HG03520 (cell line): ENCODE data around the gene MAST3.
A peak's percentile ranks its signal among the peaks of the same experiment; 100 is the strongest.

Source experiments
- ATAC-seq: cut with Tn5 transposase; IDR thresholded peaks from one replicate; pipeline ENCODE4 v1.9.1; 2021; ENCODE audit warnings: mild to moderate bottlenecking, moderate library complexity; ENCODE audit not compliant: unreplicated experiment

Gene MAST3

DNA sequence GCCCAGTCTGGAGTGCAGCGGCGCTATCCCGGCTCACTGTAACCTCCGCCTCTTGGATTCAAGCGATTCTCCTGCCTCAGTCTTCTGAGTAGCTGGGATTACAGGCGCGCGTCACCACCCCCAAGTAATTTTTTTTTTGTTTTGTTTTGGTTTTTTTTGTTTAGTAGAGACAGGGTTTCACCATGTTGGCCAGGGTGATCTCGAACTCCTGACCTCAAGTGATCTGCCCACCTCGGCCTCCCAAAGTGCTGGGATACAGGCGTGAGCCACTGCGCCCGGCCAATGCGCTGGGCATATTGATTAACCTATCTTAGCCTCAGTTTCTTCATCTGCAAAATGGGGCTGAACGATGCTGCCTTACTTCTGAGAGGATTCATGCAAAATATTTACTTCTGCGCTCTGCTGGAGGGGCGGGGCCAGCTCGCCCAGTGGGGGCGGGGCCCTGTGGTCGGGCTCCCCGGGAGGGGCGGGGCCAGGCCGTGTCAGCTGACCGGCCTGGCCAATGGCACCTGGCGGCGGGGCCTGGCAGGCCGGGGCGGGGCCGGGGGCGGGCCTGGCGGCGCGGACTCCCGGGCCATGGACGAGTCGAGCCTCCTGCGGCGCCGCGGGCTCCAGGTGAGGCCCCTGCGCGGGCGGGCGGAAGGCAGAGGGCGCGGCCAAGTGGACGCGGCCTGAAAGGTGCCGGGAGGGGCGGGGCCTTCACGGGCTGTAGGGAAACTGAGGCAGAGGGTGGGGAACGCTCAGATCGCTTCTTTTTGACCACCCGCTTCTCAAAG is at the start of gene MAST3:
Gene MAST3 (plus strand): TSS at position 562 of the 776 bp plus-strand sequence. CDS start 15 bp downstream, at position 577.
- ATAC-seq = peak; percentile 54

DNA sequence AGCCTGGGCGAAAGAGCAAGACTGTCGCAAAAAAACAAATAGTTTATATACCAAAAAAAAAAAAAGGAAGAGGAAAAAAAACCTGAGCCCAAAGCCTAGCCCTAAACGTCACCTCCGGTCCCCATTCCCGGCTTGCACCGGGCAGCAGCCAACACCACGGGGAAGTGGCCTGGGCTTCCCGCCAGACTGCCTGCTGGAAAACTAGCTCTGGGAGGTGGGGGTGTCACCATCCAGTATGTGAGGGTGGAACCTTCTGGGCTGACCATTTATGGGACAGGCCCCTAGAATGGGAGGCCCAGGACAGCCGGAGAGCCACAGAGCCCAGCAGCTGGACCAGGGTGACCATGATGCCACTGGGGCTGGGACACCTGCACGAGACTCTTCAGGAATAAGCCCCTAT is 48.2 kb upstream of the MAST3 start:
- no peak for ATAC-seq

DNA sequence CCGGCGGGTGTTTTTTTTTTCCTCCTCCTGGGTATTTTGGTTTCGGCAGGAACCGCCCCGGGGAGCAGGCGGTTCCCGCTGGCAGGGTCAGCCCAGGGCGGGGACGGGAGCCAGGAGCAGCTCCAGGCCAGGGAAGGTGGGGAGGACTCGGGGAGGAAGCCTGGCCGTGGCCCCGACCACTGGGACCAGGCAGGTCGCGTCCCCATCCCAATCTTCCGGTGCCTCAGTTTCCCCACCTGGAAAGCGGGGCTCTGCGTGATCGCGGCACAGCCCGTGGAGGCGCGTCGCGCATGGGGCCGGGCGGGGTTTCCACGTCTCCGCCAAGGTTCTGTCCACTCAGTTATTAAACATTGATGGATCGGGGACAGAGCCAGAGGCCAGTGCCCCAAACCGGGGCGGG is 45.7 kb upstream of the MAST3 start:
- no peak for ATAC-seq

DNA sequence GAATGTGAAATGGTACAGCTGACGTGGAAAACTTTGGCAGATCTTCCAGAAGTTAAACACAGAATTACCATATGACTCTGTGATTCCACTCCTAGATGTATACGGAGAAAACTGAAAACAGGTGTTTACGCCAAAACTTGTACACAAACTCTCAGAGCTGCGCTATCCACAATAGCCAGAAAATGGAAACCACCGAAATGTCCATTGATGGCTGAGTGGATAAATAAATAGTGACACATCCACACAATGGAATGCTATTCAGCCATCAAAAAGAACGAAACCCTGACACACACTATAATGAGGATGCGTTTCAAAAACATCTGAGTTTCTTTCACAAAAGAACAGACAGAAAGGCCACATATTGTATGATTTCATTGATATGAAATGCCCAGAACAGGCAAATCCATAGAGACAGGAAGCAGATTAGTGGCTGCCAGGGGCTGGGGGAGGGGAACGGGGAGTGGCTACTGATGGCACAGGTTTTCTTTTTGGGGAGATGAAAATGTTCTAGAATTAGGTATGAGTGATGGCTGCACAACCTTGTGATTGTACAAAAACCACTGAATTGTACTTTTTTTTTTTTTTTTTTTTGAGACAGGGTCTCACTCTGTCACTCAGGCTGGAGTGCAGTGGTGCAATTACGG is 43.9 kb upstream of the MAST3 start:
- no peak for ATAC-seq

DNA sequence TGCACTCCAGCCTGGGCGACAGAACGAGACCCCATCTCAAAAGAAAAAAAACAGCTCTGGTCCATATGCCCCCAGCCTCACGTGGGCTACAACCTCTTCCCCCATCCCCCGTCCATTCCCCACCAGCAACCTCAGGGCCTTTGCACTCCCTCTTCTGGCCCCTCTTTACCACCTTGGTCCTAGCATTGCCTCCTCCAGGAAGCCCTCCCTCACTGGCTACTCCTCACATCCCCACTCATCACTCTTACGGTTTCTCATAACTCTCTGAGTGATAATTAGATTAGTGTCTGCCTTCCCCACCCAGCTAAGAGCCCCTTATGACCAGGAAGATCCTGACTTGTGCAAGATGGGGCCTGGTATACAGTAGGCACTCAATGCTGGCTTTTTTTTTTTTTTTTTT is 41.6 kb upstream of the MAST3 start:
- no peak for ATAC-seq

DNA sequence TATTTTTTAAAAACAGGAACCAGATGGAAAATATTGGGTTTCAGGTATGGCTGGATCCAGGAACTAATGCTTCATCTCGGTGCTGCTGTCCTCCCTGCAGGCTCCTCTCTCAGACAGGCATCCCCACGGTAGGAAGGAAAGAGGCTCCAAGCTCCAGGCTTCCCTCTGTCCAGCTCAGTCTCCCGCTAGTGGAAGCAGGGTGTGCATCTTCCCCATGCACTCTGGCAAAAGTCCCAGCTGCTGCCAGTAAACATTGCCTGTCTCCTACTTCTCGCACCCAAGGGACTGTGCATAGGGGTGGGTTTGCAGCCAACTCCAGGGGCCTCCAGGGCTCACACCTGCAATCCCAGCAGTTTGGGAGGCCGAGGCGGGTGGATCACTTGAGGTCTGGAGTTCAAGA is 40.0 kb upstream of the MAST3 start:
- ATAC-seq = no peak

DNA sequence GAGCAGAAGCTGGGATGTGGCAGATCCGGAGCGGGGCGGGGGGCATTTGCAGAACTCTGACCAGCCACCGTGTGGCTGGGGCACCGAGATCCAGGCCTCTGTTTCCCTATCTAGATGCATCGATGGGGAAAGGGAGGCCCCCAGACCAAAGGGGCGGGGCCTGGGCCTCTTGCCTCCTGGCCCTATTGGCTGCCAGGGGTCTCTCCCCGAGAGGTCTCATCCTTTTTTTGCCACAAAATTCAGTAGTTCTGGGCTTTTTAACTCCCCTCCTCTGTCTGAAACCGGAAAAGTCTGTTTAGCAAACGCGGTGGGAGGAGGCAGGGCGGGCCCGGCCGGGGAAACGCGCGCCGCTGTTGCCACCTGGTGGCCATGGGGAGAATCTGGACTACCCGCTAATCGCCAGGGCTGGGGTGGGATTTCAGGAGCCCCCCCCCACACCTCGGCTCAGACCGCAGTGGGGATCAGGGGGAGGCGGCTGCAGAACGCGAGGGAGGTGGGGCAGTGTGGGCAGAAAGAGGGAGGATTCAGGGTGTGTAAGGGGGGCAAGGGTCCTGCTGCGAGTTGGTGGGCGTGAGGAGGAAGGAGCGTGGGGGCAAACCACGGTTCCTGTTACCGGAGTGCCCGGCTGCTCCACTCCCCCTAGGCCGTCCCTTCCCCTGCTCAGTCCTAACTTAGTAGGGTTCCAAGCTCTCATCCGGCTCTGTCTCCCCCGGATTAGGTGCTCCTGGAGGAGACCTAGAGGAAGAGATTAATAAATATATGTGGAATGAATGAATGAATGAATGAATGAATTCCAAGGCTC is 39.2 kb upstream of the MAST3 start:
- ATAC-seq = no peak

DNA sequence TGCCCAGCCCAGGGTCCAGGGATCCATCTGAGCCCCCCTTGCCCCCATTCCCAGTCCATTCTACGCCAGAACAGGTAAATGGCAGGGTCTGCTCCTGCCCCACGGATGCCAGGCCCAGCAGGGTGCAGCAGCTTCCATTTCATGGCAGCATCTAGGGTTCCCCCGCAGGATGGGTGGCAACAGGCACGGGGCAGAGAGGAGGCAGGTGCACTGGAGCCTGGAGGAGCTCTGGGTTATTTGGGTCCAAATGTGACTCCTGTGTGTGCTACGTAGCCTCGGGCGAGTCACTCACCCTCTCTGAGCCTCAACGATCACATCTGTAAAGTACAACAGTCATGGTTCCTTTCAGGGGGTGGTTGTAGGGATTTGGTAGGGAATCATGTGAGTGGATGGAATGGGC is 38.3 kb upstream of the MAST3 start:
- no peak for ATAC-seq

DNA sequence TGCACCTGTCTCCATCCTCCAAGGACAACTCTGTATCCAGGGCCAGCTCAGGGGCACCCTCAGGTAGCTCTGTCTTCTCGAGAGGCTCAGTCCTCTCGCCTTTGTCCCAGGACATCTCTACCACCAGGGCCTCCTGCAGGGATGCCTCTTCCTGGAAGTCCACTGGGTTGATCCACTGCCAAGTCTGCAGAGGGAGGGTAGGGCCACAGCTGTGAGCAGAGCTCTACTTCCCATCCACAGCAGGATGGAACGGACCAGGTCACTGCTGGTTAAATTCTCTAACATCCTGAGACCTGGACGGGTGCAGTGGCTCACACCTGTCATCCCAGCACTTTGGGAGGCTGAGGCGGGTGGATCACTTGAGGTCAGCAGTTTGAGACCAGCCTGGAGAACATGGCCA is 37.7 kb upstream of the MAST3 start:
- no peak for ATAC-seq

DNA sequence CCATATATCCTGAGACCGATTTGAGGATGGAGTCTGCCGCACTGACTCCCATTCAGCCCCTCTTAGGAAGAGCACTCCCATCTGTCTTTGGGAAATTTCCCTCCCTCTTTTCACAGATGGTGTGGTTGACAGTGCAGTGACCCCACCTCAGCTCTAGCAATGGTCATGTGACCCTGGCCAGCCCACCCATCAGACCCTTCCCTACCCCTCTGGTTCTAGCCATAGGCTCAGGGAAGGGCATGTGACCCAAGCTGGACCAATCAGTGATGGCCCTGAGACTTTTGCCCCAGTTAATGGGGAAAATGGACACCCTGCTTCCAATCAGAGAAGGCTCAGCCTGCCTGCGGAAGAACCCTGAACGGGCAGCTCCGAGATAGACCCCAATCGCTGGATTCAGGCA is 37.1 kb upstream of the MAST3 start:
- no peak for ATAC-seq

DNA sequence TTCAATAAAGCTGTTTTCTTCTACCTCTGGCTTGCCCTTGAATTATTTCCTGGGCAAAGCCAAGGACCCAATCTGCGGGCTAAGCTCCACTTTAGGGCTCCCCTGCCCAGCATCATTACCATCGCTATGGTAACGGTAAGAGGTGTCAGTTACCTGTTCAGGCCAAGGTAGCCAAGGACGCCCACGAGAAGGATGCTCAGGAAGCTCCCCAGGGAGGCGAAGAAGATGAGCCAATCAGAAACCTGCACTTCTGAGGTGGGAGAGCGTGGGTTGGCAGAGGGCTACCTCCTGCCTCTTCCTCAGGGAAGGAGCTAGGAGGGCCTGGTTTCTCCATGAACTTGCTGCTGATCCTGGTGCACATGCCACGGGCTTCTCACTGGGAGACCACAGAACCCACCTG is 35.5 kb upstream of the MAST3 start:
- no peak for ATAC-seq

DNA sequence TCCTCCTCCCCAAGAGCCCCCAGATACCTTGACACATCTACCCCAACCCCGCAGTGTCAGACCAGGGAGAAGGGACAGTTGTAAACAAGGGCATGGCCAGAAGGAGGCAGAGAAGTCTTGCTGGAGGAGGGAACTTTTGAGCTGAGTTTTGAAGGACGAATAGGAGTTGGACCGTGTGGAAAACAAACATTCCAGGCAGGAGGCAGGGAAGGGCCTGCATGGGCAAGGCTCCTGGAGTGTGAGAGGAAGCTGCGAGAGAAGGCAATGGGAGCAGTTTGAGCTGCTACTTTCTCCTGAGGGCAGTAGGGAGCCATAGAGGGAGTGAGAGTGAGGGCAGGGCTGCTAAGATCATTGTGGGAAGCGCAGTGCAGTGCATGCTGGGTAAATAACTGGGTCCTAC is 34.1 kb upstream of the MAST3 start:
- ATAC-seq = no peak

DNA sequence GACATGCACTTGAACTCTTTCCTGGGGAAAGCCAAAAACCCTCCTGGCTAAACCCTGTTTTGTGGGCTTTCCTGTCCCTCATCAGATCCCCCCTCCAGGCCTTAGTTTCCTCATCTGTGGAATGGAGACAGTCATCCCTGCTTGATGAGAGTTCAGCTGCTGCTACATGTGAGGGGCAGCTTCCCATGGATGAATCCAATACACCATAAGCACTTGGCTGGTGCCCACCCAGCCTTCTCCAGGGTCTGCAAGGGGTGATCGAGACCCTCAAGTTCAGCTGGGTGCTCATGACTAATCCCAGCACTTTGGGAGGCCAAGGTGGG is 32.4 kb upstream of the MAST3 start:
- no peak for ATAC-seq

DNA sequence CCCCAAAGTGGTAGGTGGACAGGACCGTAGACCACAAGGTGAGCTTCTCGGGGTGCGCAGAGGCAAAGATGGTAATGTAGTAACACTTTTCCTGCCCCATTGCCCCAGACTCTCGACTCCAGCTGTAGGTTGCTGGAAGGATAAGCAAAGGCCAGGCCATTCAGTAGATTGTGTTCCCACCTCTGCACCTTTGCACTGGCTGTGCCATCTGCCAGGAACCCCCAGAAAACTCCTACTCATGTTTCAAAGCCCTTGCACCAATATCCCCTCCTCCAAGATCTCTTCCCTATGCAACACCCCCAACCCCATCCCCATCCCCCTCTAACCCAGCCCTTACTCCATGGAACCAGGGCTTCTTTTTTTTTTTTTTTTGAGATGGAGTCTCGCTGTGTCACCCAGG is 29.2 kb upstream of the MAST3 start:
- ATAC-seq = no peak

DNA sequence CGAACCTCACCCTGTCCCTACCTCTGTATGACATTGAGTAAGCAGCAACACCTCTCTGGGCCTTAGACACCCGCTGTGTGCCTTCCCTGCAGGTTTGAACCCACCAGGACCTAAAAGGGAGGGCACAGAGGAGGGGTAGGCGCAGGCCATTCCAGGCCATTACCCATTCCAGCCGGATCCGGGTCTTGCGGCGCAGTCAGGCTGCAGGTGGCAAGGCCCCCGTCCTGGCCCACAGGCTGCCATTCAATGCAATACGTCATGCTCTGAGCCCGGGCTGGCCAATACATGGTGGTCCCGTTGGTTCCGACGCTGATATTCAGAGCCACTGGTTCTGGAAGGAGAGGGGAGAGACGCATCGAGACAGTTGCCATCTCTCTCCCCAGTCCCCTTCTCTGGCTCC is 28.2 kb upstream of the MAST3 start:
- ATAC-seq = no peak

DNA sequence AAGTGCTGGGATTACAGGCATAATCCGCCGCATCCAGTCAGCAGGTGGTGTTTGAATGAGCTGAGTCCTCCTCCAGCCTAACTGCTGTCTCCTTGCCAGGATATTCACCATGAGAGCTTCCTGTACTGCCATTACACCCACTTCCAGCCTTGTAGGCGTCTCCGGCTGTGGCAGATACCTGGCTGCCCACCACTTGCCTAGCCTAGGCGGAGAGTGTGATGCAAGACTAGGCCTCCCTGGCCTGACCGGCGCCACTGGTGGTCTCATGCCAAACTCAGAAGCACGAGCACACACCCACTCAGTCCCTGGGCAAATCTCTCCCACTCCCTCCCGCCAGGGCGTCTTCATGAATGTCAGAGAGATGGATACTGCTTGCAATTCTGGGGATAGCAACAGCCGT is 27.4 kb upstream of the MAST3 start:
- ATAC-seq = no peak

DNA sequence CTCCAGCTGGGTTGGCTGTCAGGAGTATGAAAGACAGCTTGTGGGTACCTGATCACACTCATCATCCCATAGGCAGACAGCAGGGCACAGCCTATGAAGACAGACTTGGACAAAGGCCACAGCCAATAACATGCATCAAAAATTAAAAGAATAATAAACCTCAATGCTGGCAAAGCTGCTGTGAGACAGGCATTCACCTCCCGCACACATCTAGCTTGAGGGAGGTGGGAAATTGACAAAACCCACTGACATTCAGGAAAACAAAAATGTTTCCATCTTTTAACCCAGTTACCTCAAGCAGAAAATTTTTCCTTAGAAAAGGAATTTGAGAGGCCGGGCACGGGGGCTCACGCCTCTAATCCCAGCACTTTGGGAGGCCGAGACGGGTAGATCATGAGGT is 25.2 kb upstream of the MAST3 start:
- no peak for ATAC-seq

DNA sequence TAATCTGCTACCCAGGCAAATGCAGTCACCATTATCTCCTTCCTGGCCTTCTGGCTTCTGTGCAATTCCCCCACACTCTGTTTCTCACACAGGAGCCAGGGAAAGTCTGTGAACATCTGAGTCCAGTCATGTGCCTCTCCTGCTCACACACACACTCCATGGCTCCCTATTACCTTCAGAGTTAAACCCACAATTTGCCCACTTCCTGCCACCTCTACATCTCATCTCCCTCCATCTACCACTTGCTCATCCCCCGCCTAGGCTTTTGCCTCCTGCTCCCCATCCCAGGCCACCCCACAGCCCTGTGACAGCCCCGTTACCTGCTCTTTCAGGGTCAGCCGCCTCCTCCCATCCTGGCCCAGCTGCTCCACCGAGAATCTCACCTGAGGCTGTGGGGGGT is 24.4 kb upstream of the MAST3 start:
- no peak for ATAC-seq

DNA sequence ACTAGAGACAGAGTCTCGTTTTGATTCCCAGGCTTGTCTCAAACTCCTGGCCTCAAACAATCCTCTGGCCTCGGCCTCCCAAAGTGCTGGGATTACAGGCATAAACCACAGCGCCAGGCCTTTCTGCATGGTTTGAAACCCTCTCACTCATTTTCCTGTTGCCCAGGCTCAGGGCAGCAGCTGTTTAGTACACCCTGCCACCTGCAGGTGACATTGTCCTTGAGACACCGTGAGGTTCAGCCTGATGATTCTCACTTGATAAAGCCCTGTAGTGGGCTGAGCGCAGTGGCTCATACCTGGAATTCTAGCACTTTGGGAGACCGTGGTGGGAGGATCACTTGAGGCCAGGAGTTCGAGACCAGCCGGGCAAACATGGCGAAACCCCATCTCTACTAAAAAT is 23.4 kb upstream of the MAST3 start:
- no peak for ATAC-seq

DNA sequence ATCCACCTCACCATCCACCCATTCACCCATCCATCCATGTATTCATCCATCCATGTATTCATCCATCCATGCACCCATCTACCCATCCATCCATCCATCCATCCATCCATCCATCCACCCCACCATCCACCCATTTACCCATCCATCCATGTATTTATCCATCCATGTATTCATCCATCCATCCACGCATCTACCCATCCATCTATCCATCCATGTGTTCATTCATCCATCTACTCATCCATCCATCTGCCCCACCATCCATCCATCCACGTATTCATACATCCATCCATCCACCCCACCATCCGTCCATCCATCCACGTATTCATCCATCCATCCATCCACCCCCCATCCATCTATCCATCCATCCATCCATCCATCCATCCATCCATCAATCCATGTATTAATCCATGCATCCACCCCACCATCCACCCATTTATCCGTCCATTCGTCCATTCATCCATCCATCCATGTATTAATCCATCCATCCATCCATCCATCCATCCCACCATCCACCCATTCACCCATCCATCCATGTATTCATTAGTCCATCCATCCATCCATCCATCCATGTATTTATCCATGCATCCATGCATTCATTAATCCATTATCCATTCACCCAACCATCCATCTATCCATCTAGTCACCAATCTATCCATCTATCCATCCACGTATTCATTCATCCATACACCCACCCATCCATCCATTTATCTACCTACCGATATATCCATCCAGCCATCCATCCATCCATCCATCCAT is 13.5 kb upstream of the MAST3 start:
- no peak for ATAC-seq

DNA sequence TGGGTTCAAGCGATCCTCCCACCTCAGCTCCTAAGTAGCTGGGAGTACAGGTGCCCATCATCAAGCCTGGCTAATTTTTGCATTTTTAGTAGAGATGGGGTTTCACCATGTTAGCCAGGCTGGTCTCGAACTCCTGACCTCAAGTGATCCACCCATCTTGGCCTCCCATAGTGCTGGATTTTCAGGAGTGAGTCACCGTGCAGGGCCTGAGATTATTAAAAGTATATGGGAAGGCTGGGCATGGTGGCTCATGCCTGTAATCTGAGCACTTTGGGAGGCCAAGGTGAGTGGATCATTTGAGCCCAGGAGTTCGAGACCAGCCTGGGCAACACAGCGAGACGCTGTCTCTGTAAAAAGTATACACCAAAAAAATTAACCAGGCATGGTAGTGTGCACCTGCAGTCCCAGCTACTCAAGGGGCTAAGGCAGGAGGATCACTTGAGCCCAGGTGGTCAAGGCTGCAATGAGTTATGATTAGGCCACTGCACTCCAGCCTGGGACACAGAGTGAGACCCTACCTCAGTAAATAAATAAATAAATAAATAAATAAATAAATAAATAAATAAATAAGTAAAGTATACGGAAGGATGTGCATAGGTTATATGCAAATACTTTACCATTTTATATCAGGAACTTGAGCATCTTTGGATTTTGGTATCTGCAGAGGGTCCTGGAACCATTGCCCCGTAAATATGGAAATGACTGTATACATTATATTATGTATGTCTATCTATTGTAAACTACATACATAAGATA is 11.7 kb upstream of the MAST3 start:
- no peak for ATAC-seq
